GM12878 (cell line): ENCODE measurements around the gene GABRR3. TPM values are rescaled to one million over a fixed set of nuclear protein-coding genes. Genes with fewer than 3 reads are reported as not detected.

ENCODE experiments used
- ATAC-seq: fragments of 200-7000 bp; cut with Tn5 transposase; 3 replicates; pipeline ENCODE4 v1.9.1; 2020; ENCODE audit warnings: mild to moderate bottlenecking, moderate library complexity
- BruUV-seq: library from RNA; stranded (reverse); fragments of 400-500 nt; replicated peaks from 2 replicates; lab custom pipeline; 2021; lab: Mats Ljungman, UMichigan
- CTCF ChIA-PET: fragments of 300-600 bp; sonication (Branson Sonifier 250); formaldehyde crosslinking; extraction: SDS; loops from one replicate; lab custom pipeline; 2021; ENCODE audit warnings: inconsistent platforms; lab: Yijun Ruan, JAX
- POLR2A ChIA-PET: fragments of 350-600 bp; formaldehyde crosslinking; extraction: SDS; loops from one replicate; lab custom pipeline; 2021; ENCODE audit warnings: inconsistent platforms; lab: Charles Lee
- RAD21 ChIA-PET: fragments of 300-600 bp; sonication (Branson Sonifier 250); formaldehyde crosslinking; loops from one replicate; lab custom pipeline; 2023; ENCODE audit warnings: antibody characterized with exemption; ENCODE audit not compliant: unreplicated experiment; lab: Charles Lee
- SMC1A ChIA-PET: fragments of 300-600 bp; sonication (Branson Sonifier 250); formaldehyde crosslinking; loops from one replicate; lab custom pipeline; 2023; ENCODE audit not compliant: unreplicated experiment, uncharacterized antibody; lab: Charles Lee
- DNase-seq: peaks from one replicate; pipeline ENCODE4 v3.0.0-alpha.2; 2011; ENCODE audit warnings: low read depth, low spot score
- FAIRE-seq: peaks from 3 replicates; lab custom pipeline; 2011; peaks lifted over from hg19 to GRCh38; lab: Jason Lieb, UNC
- H2AFZ ChIP-seq: 2 replicates; pipeline ENCODE4 v1.6.0; 2011; ENCODE audit warnings: low read depth, low read length, control low read depth; ENCODE audit not compliant: control insufficient read depth
- H3K27ac ChIP-seq: 2 replicates; pipeline ENCODE4 v1.5.1; 2011; ENCODE audit warnings: control low read depth; ENCODE audit not compliant: control insufficient read depth, insufficient read depth
- H3K27me3 ChIP-seq, 2 experiments: replicated peaks in 1 of 2; 2 replicates each; pipeline versions ENCODE4 v1.6.0 to v1.6.1; 2011; ENCODE audit warnings: low read length in 1 of 2; ENCODE audit not compliant: control insufficient read depth in 2 of 2, insufficient read depth in 2 of 2
- H3K36me3 ChIP-seq, 2 experiments: 2 replicates each; pipeline ENCODE4 v1.5.1; 2011; ENCODE audit warnings: low read length in 1 of 2; ENCODE audit not compliant: control insufficient read depth in 2 of 2, insufficient read depth in 2 of 2
- H3K4me1 ChIP-seq: 2 replicates; pipeline ENCODE4 v1.6.1; 2011; ENCODE audit warnings: mild to moderate bottlenecking, low read length, moderate library complexity, mixed read lengths; ENCODE audit not compliant: control insufficient read depth, insufficient read depth
- H3K4me2 ChIP-seq: 2 replicates; pipeline ENCODE4 v1.6.0; 2011; ENCODE audit warnings: control low read depth; ENCODE audit not compliant: control insufficient read depth, insufficient read depth
- H3K4me3 ChIP-seq: fragments of 200-600 bp; sonication (generic); 2 replicates; pipeline ENCODE4 v1.5.1; 2016
- H3K79me2 ChIP-seq: 2 replicates; pipeline ENCODE4 v1.6.0; 2011; ENCODE audit warnings: low read length; ENCODE audit not compliant: control insufficient read depth, insufficient read depth
- H3K9ac ChIP-seq: 2 replicates; pipeline ENCODE4 v1.8.0; 2011; ENCODE audit warnings: low read length, control low read depth, mixed read lengths; ENCODE audit not compliant: control insufficient read depth, insufficient read depth
- H3K9me3 ChIP-seq: replicated peaks from 3 replicates; pipeline ENCODE4 v1.5.1; 2011; ENCODE audit warnings: mild to moderate bottlenecking, low read length; ENCODE audit not compliant: control insufficient read depth, insufficient read depth
- H4K20me1 ChIP-seq: 2 replicates; pipeline ENCODE4 v1.6.0; 2011; ENCODE audit not compliant: control insufficient read depth, insufficient read depth
- EGR1 ChIP-seq, 2 experiments: IDR thresholded peaks; 1 replicate in 1 of 2; 2 replicates in 1 of 2; pipeline ENCODE4 v1.6.1; 2011 to 2012; ENCODE audit warnings: low read depth in 2 of 2, low read length in 2 of 2, borderline replicate concordance in 1 of 2, mild to moderate bottlenecking in 1 of 2, moderate library complexity in 1 of 2
- MEF2B ChIP-seq: fragments of 450-650 bp; IDR thresholded peaks from 2 replicates; pipeline ENCODE4 v1.6.1; 2018; ENCODE audit warnings: mild to moderate bottlenecking, moderate library complexity; ENCODE audit not compliant: partially characterized antibody, poor library complexity, severe bottlenecking
- TAF1 ChIP-seq: IDR thresholded peaks from 2 replicates; pipeline ENCODE4 v1.6.1; 2011; ENCODE audit warnings: mild to moderate bottlenecking, low read depth, low read length, borderline replicate concordance
- WGBS: methylation state at CpG from one replicate; pipeline ENCODE4 v1.1.6; 2016; ENCODE audit warnings: low lambda C conversion rate; ENCODE audit not compliant: insufficient replicate concordance, insufficient coverage; ENCODE audit errors: missing lambda C conversion rate; 5-methylcytosine and 5-hydroxymethylcytosine counted together
- in situ Hi-C: fragments of 300-500 bp; cut with MboI; formaldehyde crosslinking; loops from 9 replicates; pipeline ENCODE4 v1.14.3; 2018; ENCODE audit warnings: mixed read lengths
- intact Hi-C: fragments of 100-400 bp; cut with micrococcal nuclease; formaldehyde crosslinking; loops from one replicate; pipeline ENCODE4 v1.14.2; 2022; ENCODE audit not compliant: unreplicated experiment
- polyA plus RNA-seq, 11 experiments: library from polyadenylated mRNA; depleted of rRNA in 4 of 11; unstranded in 6 of 11; stranded (reverse) in 5 of 11; fragments of >200 nt; fragmentation: Nextera tagmentation in 4 of 11; fragmentation: Illumina TruSeq in 1 of 11; extraction: Ambion mirVana in 4 of 11; extraction: Trizol in 1 of 11; gene quantifications; 1 replicate in 1 of 11; 2 replicates in 10 of 11; pipeline versions ENCODE4 v1.2.1 to v1.2.3, GENCODE V29; 2011 to 2016; ENCODE audit warnings: inconsistent platforms in 2 of 11, missing spikeins in 2 of 11, low read depth in 1 of 11
- total RNA-seq, 4 experiments: library from RNA; depleted of rRNA in 3 of 4; stranded (reverse); fragments of >200 nt in 3 of 4; fragmentation: Illumina TruSeq in 1 of 4; extraction: Trizol in 1 of 4; gene quantifications; 2 replicates each; pipeline versions ENCODE4 v1.2.1 to v1.2.3, GENCODE V29; 2013 to 2021
- TF ChIP-seq, protein P1 (sequence below): IDR thresholded peaks from 2 replicates; pipeline ENCODE4 v1.6.1; 2012; ENCODE audit warnings: low read depth, low read length, improper control_type of control experiment
- TF ChIP-seq, protein P2 (sequence below), 3 experiments: IDR thresholded peaks in 2 of 3; conservative IDR thresholded peaks in 1 of 3; 2 replicates each; pipeline ENCODE4 v1.5.1; 2011; ENCODE audit warnings: low read depth in 3 of 3, low read length in 3 of 3, mild to moderate bottlenecking in 3 of 3, control low read depth in 2 of 3, moderate library complexity in 2 of 3, inconsistent platforms in 1 of 3, mixed read lengths in 1 of 3; ENCODE audit not compliant: control insufficient read depth in 2 of 3, insufficient read depth in 1 of 3; ENCODE audit errors: extremely low read depth in 1 of 3

Gene GABRR3
- total and polyA plus RNA-seq, 10 of the 15 experiments (the other 5 are each of a cell fraction or from before 2014, with no cell fraction given) = not detected

DNA sequence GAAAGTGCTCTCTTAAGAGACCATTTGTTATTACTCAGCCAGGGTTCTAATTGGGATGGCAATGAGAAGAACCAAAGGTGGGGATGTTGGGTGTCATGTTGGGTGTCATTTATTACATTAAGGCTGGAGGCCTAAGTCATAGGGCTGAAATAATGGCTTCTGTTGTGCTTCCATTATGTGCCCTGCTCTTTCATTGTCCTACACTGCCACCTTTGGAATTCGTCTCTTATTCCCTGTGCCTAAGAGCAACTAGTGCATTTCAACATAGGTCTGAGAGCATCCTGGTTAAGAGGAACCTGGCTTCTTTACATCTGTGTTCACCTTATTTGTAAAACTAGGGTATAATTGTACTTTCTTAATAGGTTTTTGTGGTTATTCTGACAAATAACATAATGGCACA is 95.1 kb downstream of the GABRR3 start:
- Histone ChIP-seq H3K36me3 (peaks cover 0 to 18% of the 10 kb centered on the region in 2 experiments; a peak in 2 of 4 replicates), H3K27me3 (no peaks in the 10 kb centered on the region), H3K79me2 (no peaks in the 10 kb centered on the region), H3K4me3 (no peak overlapping the region), H3K9ac (no peak overlapping the region), H3K4me2 (no peak overlapping the region), H2AFZ (no peak overlapping the region), H4K20me1 (no peaks in the 10 kb centered on the region), H3K9me3 (no peaks in the 10 kb centered on the region), H3K4me1 (no peaks in the 10 kb centered on the region), H3K27ac (no peak overlapping the region)
- no TSS peak for BruUV-seq
- DNase-seq = no peak
- TF ChIP-seq TAF1 (no peak), MEF2B (no peak), EGR1 (IDR thresholded peaks at IDR 0.05; ENCODE audit: borderline replicate concordance in 1 of 2, low read depth in 2 of 2, low read length in 2 of 2) (no peak)
- TF ChIP-seq, protein P1, sequence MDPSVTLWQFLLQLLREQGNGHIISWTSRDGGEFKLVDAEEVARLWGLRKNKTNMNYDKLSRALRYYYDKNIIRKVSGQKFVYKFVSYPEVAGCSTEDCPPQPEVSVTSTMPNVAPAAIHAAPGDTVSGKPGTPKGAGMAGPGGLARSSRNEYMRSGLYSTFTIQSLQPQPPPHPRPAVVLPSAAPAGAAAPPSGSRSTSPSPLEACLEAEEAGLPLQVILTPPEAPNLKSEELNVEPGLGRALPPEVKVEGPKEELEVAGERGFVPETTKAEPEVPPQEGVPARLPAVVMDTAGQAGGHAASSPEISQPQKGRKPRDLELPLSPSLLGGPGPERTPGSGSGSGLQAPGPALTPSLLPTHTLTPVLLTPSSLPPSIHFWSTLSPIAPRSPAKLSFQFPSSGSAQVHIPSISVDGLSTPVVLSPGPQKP = no peak
- TF ChIP-seq, protein P2, sequence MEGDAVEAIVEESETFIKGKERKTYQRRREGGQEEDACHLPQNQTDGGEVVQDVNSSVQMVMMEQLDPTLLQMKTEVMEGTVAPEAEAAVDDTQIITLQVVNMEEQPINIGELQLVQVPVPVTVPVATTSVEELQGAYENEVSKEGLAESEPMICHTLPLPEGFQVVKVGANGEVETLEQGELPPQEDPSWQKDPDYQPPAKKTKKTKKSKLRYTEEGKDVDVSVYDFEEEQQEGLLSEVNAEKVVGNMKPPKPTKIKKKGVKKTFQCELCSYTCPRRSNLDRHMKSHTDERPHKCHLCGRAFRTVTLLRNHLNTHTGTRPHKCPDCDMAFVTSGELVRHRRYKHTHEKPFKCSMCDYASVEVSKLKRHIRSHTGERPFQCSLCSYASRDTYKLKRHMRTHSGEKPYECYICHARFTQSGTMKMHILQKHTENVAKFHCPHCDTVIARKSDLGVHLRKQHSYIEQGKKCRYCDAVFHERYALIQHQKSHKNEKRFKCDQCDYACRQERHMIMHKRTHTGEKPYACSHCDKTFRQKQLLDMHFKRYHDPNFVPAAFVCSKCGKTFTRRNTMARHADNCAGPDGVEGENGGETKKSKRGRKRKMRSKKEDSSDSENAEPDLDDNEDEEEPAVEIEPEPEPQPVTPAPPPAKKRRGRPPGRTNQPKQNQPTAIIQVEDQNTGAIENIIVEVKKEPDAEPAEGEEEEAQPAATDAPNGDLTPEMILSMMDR (IDR thresholded peaks at IDR 0.05 in 2 of 3, conservative IDR thresholded peaks at IDR 0.05 in 1 of 3; ENCODE audit: control insufficient read depth in 2 of 3, extremely low read depth in 1 of 3, insufficient read depth in 1 of 3, low read depth in 3 of 3, low read length in 3 of 3) = peak in 1 of 3 experiments; percentile 7; a peak in 1 of 6 replicates
- ATAC-seq = no peak
- POLR2A ChIA-PET = no interaction called here
- CTCF ChIA-PET = interaction anchor here (1.5 kb wide), 1 partner anchor 82 kb away, joined by 5 read pairs; no protein-coding TSS in a partner anchor
- WGBS = 93% methylated on average over 1 of the region's 1 CpG
- in situ Hi-C loops (no loop called here), intact Hi-C loops (no loop called here)
- SMC1A ChIA-PET = no interaction called here
- FAIRE-seq = no peak
- RAD21 ChIA-PET = no interaction called here
